ENCODE data around the gene TEX14. TPM values are rescaled to one million over a fixed set of nuclear protein-coding genes. Genes with fewer than 3 reads are reported as not detected.

The TEX14 gene
- total RNA-seq, 1 experiment from 2014 or later: 0.31 TPM

- H2AFZ ChIP-seq (ENCODE audit: low read length): no peak overlapping the region
- H3K9me3 ChIP-seq (ENCODE audit: control insufficient read depth, low read depth, low read length): no peaks in the 10 kb centered on the region
- no peak overlapping the region for H2AK5ac ChIP-seq (ENCODE audit: insufficient read length, low read length)
- Mint-ChIP-seq H3K36me3 (ENCODE audit: insufficient read depth in 1 of 3, low read depth in 3 of 3) (no peaks in the 10 kb centered on the region), H3K27me3 (ENCODE audit: low read depth) (no peaks in the 10 kb centered on the region; the same call in none of the 2 replicates), H3K4me3 (no peak overlapping the region), H3K4me1 (peaks cover under 1 to 2% of the 10 kb centered on the region in 2 experiments; a peak in 1 of 4 replicates), H3K9me3 (no peaks in the 10 kb centered on the region), H3K27ac (no peak overlapping the region; a peak in 1 of 7 replicates)
- H3K27me3 ChIP-seq (ENCODE audit: insufficient read depth, low read length): no peaks in the 10 kb centered on the region
- no peaks in the 10 kb centered on the region for H4K20me1 ChIP-seq (ENCODE audit: control insufficient read depth, insufficient read depth, insufficient read length)
- H2BK12ac ChIP-seq (ENCODE audit: insufficient read length, low read depth, low read length): no peak overlapping the region
- H3K4me2 ChIP-seq (ENCODE audit: insufficient read depth, insufficient read length, low read length): no peak overlapping the region
- H2BK15ac ChIP-seq (ENCODE audit: low read depth, low read length): no peak overlapping the region
- DNase-seq: no peak
- H3K56ac ChIP-seq (ENCODE audit: insufficient read length, low read depth, low read length): no peak overlapping the region
- H4K5ac ChIP-seq (ENCODE audit: insufficient read length, low read depth, low read length): no peak overlapping the region
- H3K23me2 ChIP-seq (ENCODE audit: insufficient read length, low read depth, low read length, poor library complexity, severe bottlenecking): no peaks in the 10 kb centered on the region
- no peak overlapping the region for H3K18ac ChIP-seq (ENCODE audit: insufficient read length, low read depth, low read length)
- no peaks in the 10 kb centered on the region for H3K4me1 ChIP-seq (ENCODE audit: insufficient read depth, low read length)
- no peak overlapping the region for H2BK120ac ChIP-seq (ENCODE audit: low read depth, low read length, poor library complexity, severe bottlenecking)
- no peak overlapping the region for H3K14ac ChIP-seq (ENCODE audit: insufficient read depth, low read length)
- no peak overlapping the region for H2BK5ac ChIP-seq (ENCODE audit: insufficient read length, low read length)
- no peak overlapping the region for H3T11ph ChIP-seq (ENCODE audit: low read length)
- H3K23ac ChIP-seq (ENCODE audit: insufficient read length, low read depth, low read length): no peak overlapping the region
- H3K79me2 ChIP-seq (ENCODE audit: insufficient read depth, low read length): no peaks in the 10 kb centered on the region
- H4K8ac ChIP-seq (replicated peaks; ENCODE audit: insufficient read length, low read depth, low read length): no peak overlapping the region
- no peak for TF ChIP-seq CTCF (conservative IDR thresholded peaks at IDR 0.05)
- H4K91ac ChIP-seq (ENCODE audit: insufficient read length, low read depth, low read length): no peak overlapping the region
- H2BK20ac ChIP-seq (ENCODE audit: low read depth, low read length, poor library complexity, severe bottlenecking): no peak overlapping the region
- no peak overlapping the region for H3K9ac ChIP-seq (ENCODE audit: extremely low read depth, insufficient read length, low read length)
- H3K27ac ChIP-seq (ENCODE audit: insufficient read length, low read depth, low read length): no peak overlapping the region
- no peaks in the 10 kb centered on the region for H3K79me1 ChIP-seq (ENCODE audit: insufficient read depth, low read depth, low read length, poor library complexity, severe bottlenecking)
- no peak overlapping the region for H3K4ac ChIP-seq (ENCODE audit: low read depth, low read length)
Measured at GRCh38 chr17:58648236-58648635, 43.6 kb downstream of the TEX14 start.
